ENCODE data around the gene RXRA.

DNA sequence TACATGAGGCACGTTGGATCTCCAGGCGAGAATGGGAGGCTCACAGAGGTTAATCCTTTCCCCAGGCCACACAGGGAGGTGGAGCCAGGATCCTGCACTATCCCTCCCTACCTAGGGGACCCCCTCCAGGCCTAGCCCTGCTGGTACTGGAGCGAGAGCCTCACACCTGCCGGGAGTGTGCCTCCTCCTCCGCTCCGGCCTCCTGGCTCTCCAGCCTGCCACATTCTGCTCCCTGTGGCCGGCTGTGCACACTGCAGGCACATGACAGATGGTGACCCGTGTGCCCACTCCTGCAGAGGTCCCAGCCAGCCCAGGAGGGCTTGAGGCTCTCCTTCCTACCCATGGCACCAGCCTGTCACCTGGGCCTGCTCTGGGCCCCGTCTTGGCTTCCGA, 93.4 kb downstream of the RXRA start:
- TF ChIP-seq FOXM1 (IDR thresholded peaks at IDR 0.05; ENCODE audit: borderline replicate concordance) (no peak), SP1 (IDR thresholded peaks at IDR 0.05) (no peak), FOXA1 (IDR thresholded peaks at IDR 0.05) (no peak), HDGF (IDR thresholded peaks at IDR 0.05; ENCODE audit: borderline replicate concordance) (no peak), ELF4 (IDR thresholded peaks at IDR 0.05) (no peak), LEF1 (IDR thresholded peaks at IDR 0.05; ENCODE audit: borderline replicate concordance) (no peak), TARDBP (IDR thresholded peaks at IDR 0.05) (no peak), BHLHE40 (IDR thresholded peaks at IDR 0.05; ENCODE audit: borderline replicate concordance) (no peak), ARNT (IDR thresholded peaks at IDR 0.05) (no peak), SUZ12 (IDR thresholded peaks at IDR 0.05) (no peak)
